Stomach (tissue), 9 donors: ENCODE data around the gene NHLH1. TPM values are rescaled to one million over a fixed set of nuclear protein-coding genes. Genes with fewer than 3 reads are reported as not detected.

Experiments
- DNase-seq, 2 donors: peaks; one replicate each; pipeline versions ENCODE4 v3.0.0 to v3.0.0-alpha.2; 2013 to 2019
- H3K27ac ChIP-seq, 5 donors: fragments of 200-600 bp in 4 of 5; sonication (generic) in 4 of 5; one replicate each; pipeline ENCODE4 v1.5.1; 2013 to 2019; ENCODE audit warnings: mild to moderate bottlenecking in 1 of 5, moderate library complexity in 1 of 5
- H3K27me3 ChIP-seq, 3 donors: fragments of 200-600 bp; sonication (generic); one replicate each; pipeline ENCODE4 v1.5.1; 2017 to 2019; ENCODE audit warnings: mixed run types in 1 of 3
- H3K36me3 ChIP-seq, 4 donors: fragments of 200-600 bp; sonication (generic); 1 replicate in 3 of 4; 2 replicates in 1 of 4; pipeline ENCODE4 v1.5.1; 2016 to 2019
- H3K4me1 ChIP-seq, 4 donors: fragments of 200-600 bp; sonication (generic); one replicate each; pipeline ENCODE4 v1.5.1; 2016 to 2019
- H3K4me3 ChIP-seq, 4 donors: fragments of 200-600 bp; sonication (generic) in 3 of 4; one replicate each; pipeline ENCODE4 v1.5.1; 2016 to 2019; ENCODE audit warnings: mild to moderate bottlenecking in 1 of 4
- H3K9me3 ChIP-seq, 4 donors: fragments of 200-600 bp; sonication (generic); one replicate each; pipeline ENCODE4 v1.5.1; 2016 to 2019
- EP300 ChIP-seq: sonication (generic); formaldehyde crosslinking; IDR thresholded peaks from one replicate; pipeline ENCODE4 v1.6.1; 2017; ENCODE audit warnings: antibody characterized with exemption
- POLR2A ChIP-seq, 4 donors: fragments of 450-650 bp; IDR thresholded peaks; one replicate each; pipeline ENCODE4 v1.6.1; 2016; ENCODE audit warnings: antibody characterized with exemption in 4 of 4, control low read depth in 2 of 4, mild to moderate bottlenecking in 1 of 4, moderate library complexity in 1 of 4
- POLR2AphosphoS5 ChIP-seq, 3 donors: sonication (generic); formaldehyde crosslinking; IDR thresholded peaks; one replicate each; pipeline ENCODE4 v1.6.1; 2016; ENCODE audit warnings: antibody characterized with exemption in 3 of 3
- WGBS, 5 donors: extraction: QIAGEN DNeasy Blood & Tissue Kit in 3 of 5; methylation state at CpG; one replicate each; pipeline versions ENCODE4 v1.1.5 to v1.1.7; 2013 to 2018; 5-methylcytosine and 5-hydroxymethylcytosine counted together
- intact Hi-C: fragments of 100-400 bp; cut with DNase I; formaldehyde crosslinking; loops from one replicate; pipeline ENCODE4 v1.15.1; 2023; ENCODE audit warnings: low total_unique reads
- polyA plus RNA-seq, 3 donors: library from polyadenylated mRNA; stranded (reverse); fragments of 200-250 nt; gene quantifications; one replicate each; pipeline ENCODE4 v1.2.3, GENCODE V29; 2013
- total RNA-seq, 5 donors: library from RNA; depleted of rRNA; stranded (reverse); fragments of >200 nt; gene quantifications; one replicate each; pipeline versions ENCODE4 v1.1.0 to v1.2.3, GENCODE V29; 2014 to 2016
- TF ChIP-seq, protein P1 (sequence below), 7 experiments: fragments of 450-650 bp in 4 of 7; fragments of 200-600 bp in 3 of 7; sonication (generic) in 3 of 7; IDR thresholded peaks; one replicate each; pipeline ENCODE4 v1.5.1; 2016 to 2019; ENCODE audit warnings: antibody characterized with exemption in 7 of 7, control low read depth in 2 of 7, mild to moderate bottlenecking in 1 of 7
- donor health status: healthy with polysubstance abuse.
- donor health status: Bipolar disorder and iron deficiency.
- donor health status: healthy.

NHLH1 gene
- total and polyA plus RNA-seq, 8 donors, result 0.08 TPM; not detected in 7

DNA sequence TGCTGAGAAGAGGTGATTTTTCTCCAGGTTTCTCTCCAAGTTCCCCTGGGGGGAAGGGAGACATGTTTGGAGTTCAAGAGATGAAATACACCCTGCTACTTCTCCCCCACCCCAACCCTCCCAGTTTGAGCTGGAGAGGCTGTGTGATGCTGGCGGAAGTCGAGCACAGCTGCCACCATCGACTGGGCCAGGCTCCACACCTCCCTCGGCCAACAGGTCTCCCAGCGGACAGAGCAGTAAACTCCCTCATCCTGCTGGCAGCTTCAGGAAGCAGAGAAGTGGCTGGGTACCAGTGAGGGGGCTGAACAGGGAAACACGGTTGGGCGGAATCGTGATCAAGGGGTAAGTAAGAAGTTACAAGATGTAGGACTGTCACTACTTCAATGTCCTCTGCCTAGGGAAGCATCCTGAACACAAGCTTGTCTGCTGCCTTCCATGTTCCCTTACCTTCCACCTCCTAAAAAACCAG is 6.6 kb upstream of the NHLH1 start:
- 86 to 90% (median 88%) methylated on average over 7 to 8 of the region's 8 CpGs for WGBS, 5 donors
- peaks cover 31 to 60% (median 54%) of the 10 kb centered on the region in 4 donors for H3K36me3 ChIP-seq

DNA sequence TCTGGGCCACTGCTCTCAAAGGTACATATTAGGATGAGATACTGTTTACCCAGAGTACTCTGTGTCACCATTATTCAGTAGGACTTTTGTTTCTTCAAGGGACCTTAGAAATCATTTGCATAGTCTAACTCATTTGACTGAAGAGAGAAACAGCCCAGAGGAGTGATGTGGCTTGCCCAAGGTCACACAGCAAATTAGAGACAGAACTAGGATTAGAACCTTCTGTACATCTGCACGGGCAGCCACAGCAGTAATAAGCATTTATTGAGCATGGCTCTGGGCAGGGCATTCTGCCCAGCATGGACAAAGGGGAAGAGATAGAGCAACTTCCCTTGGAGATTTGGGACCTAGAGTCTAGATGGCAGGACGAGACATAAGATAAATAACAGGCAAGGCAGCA is 5.7 kb upstream of the NHLH1 start:
- Histone ChIP-seq H3K27me3 (no peaks in the 10 kb centered on the region), H3K36me3 (peaks cover 22 to 51% (median 45%) of the 10 kb centered on the region in 4 donors), H3K4me1 (no peaks in the 10 kb centered on the region), H3K4me3 (no peak overlapping the region), H3K27ac (no peak overlapping the region), H3K9me3 (no peaks in the 10 kb centered on the region)
- 59 to 68% (median 64%) methylated on average over 2 of the region's 2 CpGs for WGBS, 5 donors
- intact Hi-C loops, result no loop called here
- TF ChIP-seq EP300 (no peak), POLR2A (IDR thresholded peaks at IDR 0.05) (no peak), POLR2AphosphoS5 (IDR thresholded peaks at IDR 0.05) (no peak)
- TF ChIP-seq, protein P1, sequence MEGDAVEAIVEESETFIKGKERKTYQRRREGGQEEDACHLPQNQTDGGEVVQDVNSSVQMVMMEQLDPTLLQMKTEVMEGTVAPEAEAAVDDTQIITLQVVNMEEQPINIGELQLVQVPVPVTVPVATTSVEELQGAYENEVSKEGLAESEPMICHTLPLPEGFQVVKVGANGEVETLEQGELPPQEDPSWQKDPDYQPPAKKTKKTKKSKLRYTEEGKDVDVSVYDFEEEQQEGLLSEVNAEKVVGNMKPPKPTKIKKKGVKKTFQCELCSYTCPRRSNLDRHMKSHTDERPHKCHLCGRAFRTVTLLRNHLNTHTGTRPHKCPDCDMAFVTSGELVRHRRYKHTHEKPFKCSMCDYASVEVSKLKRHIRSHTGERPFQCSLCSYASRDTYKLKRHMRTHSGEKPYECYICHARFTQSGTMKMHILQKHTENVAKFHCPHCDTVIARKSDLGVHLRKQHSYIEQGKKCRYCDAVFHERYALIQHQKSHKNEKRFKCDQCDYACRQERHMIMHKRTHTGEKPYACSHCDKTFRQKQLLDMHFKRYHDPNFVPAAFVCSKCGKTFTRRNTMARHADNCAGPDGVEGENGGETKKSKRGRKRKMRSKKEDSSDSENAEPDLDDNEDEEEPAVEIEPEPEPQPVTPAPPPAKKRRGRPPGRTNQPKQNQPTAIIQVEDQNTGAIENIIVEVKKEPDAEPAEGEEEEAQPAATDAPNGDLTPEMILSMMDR (IDR thresholded peaks at IDR 0.05), result no peak
- DNase-seq, result no peak

More for the DNA sequence above, 6.6 kb upstream of the NHLH1 start:
- Histone ChIP-seq H3K4me3 (no peak overlapping the region), H3K9me3 (no peaks in the 10 kb centered on the region), H3K27me3 (no peaks in the 10 kb centered on the region), H3K4me1 (no peaks in the 10 kb centered on the region), H3K27ac (no peak overlapping the region)
- no peak for TF ChIP-seq EP300
- no peak for TF ChIP-seq POLR2A (IDR thresholded peaks at IDR 0.05)
- TF ChIP-seq POLR2AphosphoS5 (IDR thresholded peaks at IDR 0.05), result no peak
- TF ChIP-seq, protein P1 (IDR thresholded peaks at IDR 0.05), result no peak
- intact Hi-C loops, result no loop called here
- no peak for DNase-seq

DNA sequence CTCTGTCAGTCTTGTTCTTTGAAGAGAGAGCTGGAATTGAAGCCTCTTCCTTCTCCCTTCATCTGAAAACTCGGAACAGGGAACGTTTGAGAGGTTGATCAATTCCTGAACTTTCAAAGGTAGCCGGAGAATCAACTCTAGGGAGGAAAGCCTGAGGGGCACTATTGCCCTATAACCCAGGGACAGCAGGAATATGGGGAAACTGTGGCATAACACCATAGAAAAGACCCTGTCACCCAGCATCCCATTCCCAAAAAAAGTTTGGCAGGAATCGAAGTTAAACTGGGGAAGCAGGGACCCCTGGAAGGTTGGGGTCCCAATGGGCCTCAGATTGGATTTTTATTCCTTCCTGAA is 5.1 kb upstream of the NHLH1 start:
- intact Hi-C loops, result no loop called here
- H3K27me3 ChIP-seq, result peaks cover 0 to 5% (median 0%) of the 10 kb centered on the region in 3 donors
- no peaks in the 10 kb centered on the region for H3K4me1 ChIP-seq
- no peak for DNase-seq
- 69 to 85% (median 78%) methylated on average over 4 of the region's 4 CpGs for WGBS, 5 donors
- peaks cover 16 to 45% (median 39%) of the 10 kb centered on the region in 4 donors for H3K36me3 ChIP-seq
- no peak overlapping the region for H3K4me3 ChIP-seq
- TF ChIP-seq EP300 (no peak), POLR2AphosphoS5 (IDR thresholded peaks at IDR 0.05) (no peak), POLR2A (IDR thresholded peaks at IDR 0.05) (no peak)
- TF ChIP-seq, protein P1 (IDR thresholded peaks at IDR 0.05), result no peak
- no peak overlapping the region for H3K27ac ChIP-seq
- H3K9me3 ChIP-seq, result no peaks in the 10 kb centered on the region

DNA sequence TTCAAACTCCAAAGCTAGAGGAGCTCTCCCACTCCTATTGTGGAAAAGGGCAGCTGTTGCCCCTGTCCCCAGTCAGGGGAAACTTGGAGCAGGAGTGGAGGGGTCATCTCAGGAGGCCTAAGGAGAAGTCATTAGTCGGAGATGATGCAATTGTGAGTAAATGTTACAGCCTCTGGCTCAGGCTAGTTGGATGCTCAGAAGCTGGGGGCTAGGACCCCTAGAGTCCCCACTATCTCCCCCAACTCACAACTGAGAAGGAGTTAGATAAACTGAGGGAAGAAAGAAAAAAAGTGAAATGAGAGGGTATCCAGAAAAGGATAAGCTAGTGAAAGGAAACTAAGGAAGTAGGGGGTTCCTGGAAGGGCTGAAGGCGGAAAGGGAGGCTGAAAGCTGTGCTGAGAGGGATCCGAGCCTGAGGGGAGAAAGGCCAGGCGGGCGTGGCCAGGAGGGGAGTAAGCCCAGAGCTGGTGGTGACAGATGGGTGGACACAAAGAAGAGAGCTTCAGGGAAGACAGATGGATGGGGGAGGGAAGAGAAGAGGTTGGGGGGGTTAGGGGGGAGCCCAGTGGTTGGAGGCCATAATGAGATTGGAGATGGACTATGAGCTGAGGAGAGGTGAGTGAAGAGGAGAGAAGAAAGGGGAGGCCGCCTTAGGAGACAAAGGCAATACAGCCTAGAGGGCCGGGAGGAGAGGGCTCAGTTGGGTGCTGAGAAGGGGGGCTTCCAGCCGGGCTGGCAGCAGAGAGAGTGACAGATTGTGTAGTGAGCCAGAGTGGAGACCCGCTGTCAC is 4.5 kb upstream of the NHLH1 start:
- Histone ChIP-seq H3K36me3 (peaks cover 13 to 39% (median 33%) of the 10 kb centered on the region in 4 donors), H3K27ac (no peak overlapping the region), H3K4me3 (no peak overlapping the region), H3K4me1 (no peaks in the 10 kb centered on the region), H3K27me3 (peaks cover 0 to 10% (median 0%) of the 10 kb centered on the region in 3 donors), H3K9me3 (no peaks in the 10 kb centered on the region)
- 65 to 74% (median 66%) methylated on average over 9 of the region's 9 CpGs for WGBS, 5 donors
- intact Hi-C loops, result no loop called here
- TF ChIP-seq, protein P1 (IDR thresholded peaks at IDR 0.05), result no peak
- TF ChIP-seq POLR2AphosphoS5 (IDR thresholded peaks at IDR 0.05) (no peak), POLR2A (IDR thresholded peaks at IDR 0.05) (no peak), EP300 (no peak)
- no peak for DNase-seq
